Neutrophil (primary cell): Measurements from ENCODE around the gene SOX15.
A peak's percentile ranks its signal among the peaks of the same experiment; 100 is the strongest.

Source experiments
- H3K27ac ChIP-seq: fragments of 200-600 bp; sonication (generic); 2 replicates; pipeline ENCODE4 v1.5.1; 2016; ENCODE audit warnings: mild to moderate bottlenecking, moderate library complexity
- H3K27me3 ChIP-seq: fragments of 200-600 bp; sonication (generic); 2 replicates; pipeline ENCODE4 v1.6.0; 2016; ENCODE audit warnings: mild to moderate bottlenecking
- H3K36me3 ChIP-seq: fragments of 200-600 bp; sonication (generic); 2 replicates; pipeline ENCODE4 v1.5.1; 2017
- H3K4me1 ChIP-seq, 2 experiments: fragments of 200-600 bp in 1 of 2; sonication (generic) in 1 of 2; 1 replicate in 1 of 2; 2 replicates in 1 of 2; pipeline versions ENCODE4 v1.5.1 to v1.6.1; 2013 to 2016; ENCODE audit warnings: low read depth in 1 of 2, low read length in 1 of 2, mild to moderate bottlenecking in 1 of 2, moderate library complexity in 1 of 2; ENCODE audit not compliant: control insufficient read depth in 1 of 2, insufficient read depth in 1 of 2
- H3K4me3 ChIP-seq, 2 experiments: fragments of 200-600 bp in 1 of 2; sonication (generic) in 1 of 2; 1 replicate in 1 of 2; 2 replicates in 1 of 2; pipeline ENCODE4 v1.5.1; 2013 to 2016; ENCODE audit warnings: low read depth in 1 of 2, low read length in 1 of 2, mild to moderate bottlenecking in 1 of 2, moderate library complexity in 1 of 2
- H3K9me3 ChIP-seq: fragments of 200-600 bp; sonication (generic); 2 replicates; pipeline ENCODE4 v1.5.1; 2016
- CTCF ChIP-seq: fragments of 200-600 bp; sonication (generic); IDR thresholded peaks from 2 replicates; pipeline ENCODE4 v1.5.1; 2016; ENCODE audit warnings: antibody characterized with exemption

SOX15 gene

GRCh38 chr17:7589891-7590691, at the start of gene SOX15:
Gene SOX15 (minus strand): TSS chr17:7590094. CDS start chr17:7589676, 418 bp downstream.
- no peak for TF ChIP-seq CTCF
- Histone ChIP-seq H3K36me3 (peaks cover 72% of the 10 kb centered on the region), H3K4me3 (no peak within 1 kb of the TSS), H3K9me3 (no peaks in the 10 kb centered on the region), H3K27ac (peak within 1 kb of the TSS; percentile 12), H3K4me1 (peaks cover 7 to 18% of the 10 kb centered on the region in 2 experiments), H3K27me3 (no peaks in the 10 kb centered on the region)

GRCh38 chr17:7636163-7636562, 46.3 kb upstream of the SOX15 start:
- Histone ChIP-seq H3K27me3 (peaks cover 11% of the 10 kb centered on the region), H3K9me3 (no peaks in the 10 kb centered on the region), H3K27ac (no peak overlapping the region), H3K4me3 (no peak overlapping the region), H3K36me3 (no peaks in the 10 kb centered on the region), H3K4me1 (no peaks in the 10 kb centered on the region)
- no peak for TF ChIP-seq CTCF

- Histone ChIP-seq H3K36me3 (no peaks in the 10 kb centered on the region), H3K4me1 (no peaks in the 10 kb centered on the region), H3K9me3 (no peaks in the 10 kb centered on the region), H3K27me3 (peaks cover 11% of the 10 kb centered on the region), H3K4me3 (no peak overlapping the region), H3K27ac (no peak overlapping the region)
- TF ChIP-seq CTCF, result no peak
These were observed 44.5 kb upstream of the SOX15 start for GRCh38 chr17:7634384-7634783.

GRCh38 chr17:7633093-7633492, 43.2 kb upstream of the SOX15 start:
- Histone ChIP-seq H3K27me3 (peaks cover 11% of the 10 kb centered on the region), H3K9me3 (no peaks in the 10 kb centered on the region), H3K4me1 (no peaks in the 10 kb centered on the region), H3K27ac (no peak overlapping the region), H3K36me3 (no peaks in the 10 kb centered on the region), H3K4me3 (no peak overlapping the region)
- no peak for TF ChIP-seq CTCF

- Histone ChIP-seq H3K27me3 (peaks cover 11% of the 10 kb centered on the region), H3K27ac (no peak overlapping the region)
- no peak for TF ChIP-seq CTCF
These were observed 42.6 kb upstream of the SOX15 start for GRCh38 chr17:7632492-7632894.

More at GRCh38 chr17:7632492-7632894, 42.6 kb upstream of the SOX15 start:
- Histone ChIP-seq H3K4me1 (peaks cover 0 to 5% of the 10 kb centered on the region in 2 experiments), H3K4me3 (no peak overlapping the region), H3K36me3 (no peaks in the 10 kb centered on the region), H3K9me3 (no peaks in the 10 kb centered on the region)
